H1 (cell line): ENCODE results near the gene WDR64. TPM values are rescaled to one million over a fixed set of nuclear protein-coding genes. Genes with fewer than 3 reads are reported as not detected.

ENCODE experiments used
- CTCF ChIA-PET: fragments of 300-600 bp; sonication (Branson Sonifier 250); formaldehyde crosslinking; loops from one replicate; lab custom pipeline; 2021; ENCODE audit not compliant: partially characterized antibody; lab: Charles Lee
- POLR2A ChIA-PET: fragments of 300-600 bp; sonication (Branson Sonifier 250); formaldehyde crosslinking; loops from one replicate; lab custom pipeline; 2021; ENCODE audit warnings: inconsistent platforms; ENCODE audit not compliant: partially characterized antibody; lab: Charles Lee
- DNase-seq, 2 experiments: peaks; one replicate each; pipeline versions ENCODE4 v3.0.0 to v3.0.0-alpha.2; 2010 to 2022; ENCODE audit warnings: low spot score in 2 of 2, low read depth in 1 of 2, mixed read lengths in 1 of 2
- FAIRE-seq: peaks from 2 replicates; lab custom pipeline; 2011; peaks lifted over from hg19 to GRCh38; lab: Jason Lieb, UNC
- H2AFZ ChIP-seq: 2 replicates; pipeline ENCODE4 v1.8.1; 2012; ENCODE audit warnings: low read length, inconsistent platforms
- H2AK5ac ChIP-seq: 2 replicates; pipeline ENCODE4 v1.6.1; 2013; ENCODE audit warnings: low read depth, low read length
- H2BK120ac ChIP-seq: replicated peaks from 2 replicates; pipeline ENCODE3; 2013; ENCODE audit warnings: low read depth, low read length, inconsistent platforms
- H2BK12ac ChIP-seq: 2 replicates; pipeline ENCODE4 v1.6.1; 2013; ENCODE audit warnings: low read depth, low read length
- H2BK15ac ChIP-seq: 2 replicates; pipeline ENCODE4 v1.6.1; 2013; ENCODE audit warnings: low read length
- H2BK20ac ChIP-seq: 2 replicates; pipeline ENCODE4 v1.6.1; 2013; ENCODE audit warnings: low read length
- H2BK5ac ChIP-seq: 2 replicates; pipeline ENCODE4 v1.6.1; 2013; ENCODE audit warnings: low read depth, low read length
- H3K14ac ChIP-seq: 2 replicates; pipeline ENCODE4 v1.6.1; 2013; ENCODE audit warnings: inconsistent platforms; ENCODE audit not compliant: insufficient read length
- H3K18ac ChIP-seq: 2 replicates; pipeline ENCODE4 v1.6.1; 2013; ENCODE audit warnings: low read length; ENCODE audit errors: extremely low read depth
- H3K23ac ChIP-seq: 2 replicates; pipeline ENCODE4 v1.6.1; 2013; ENCODE audit warnings: inconsistent platforms; ENCODE audit not compliant: insufficient read length
- H3K23me2 ChIP-seq: 2 replicates; pipeline ENCODE4 v1.6.1; 2013; ENCODE audit warnings: low read depth, low read length
- H3K27ac ChIP-seq: 2 replicates; pipeline ENCODE4 v1.6.1; 2011; ENCODE audit warnings: low read depth, low read length, inconsistent platforms
- H3K27me3 ChIP-seq, 4 experiments: replicated peaks in 1 of 4; 1 replicate in 1 of 4; 2 replicates in 3 of 4; pipeline versions ENCODE4 v1.6.1 to v1.8.1; 2011 to 2013; ENCODE audit warnings: low read length in 3 of 4, mild to moderate bottlenecking in 3 of 4, inconsistent platforms in 2 of 4, mixed read lengths in 2 of 4, moderate library complexity in 1 of 4; ENCODE audit not compliant: control insufficient read depth in 3 of 4, insufficient read depth in 3 of 4; ENCODE audit errors: extremely low read depth in 1 of 4
- H3K36me3 ChIP-seq, 4 experiments: 2 replicates each; pipeline versions ENCODE4 v1.6.1 to v1.8.1; 2011 to 2013; ENCODE audit warnings: mild to moderate bottlenecking in 4 of 4, low read length in 3 of 4, moderate library complexity in 2 of 4, control low read depth in 1 of 4, inconsistent platforms in 1 of 4; ENCODE audit not compliant: insufficient read depth in 4 of 4, control insufficient read depth in 2 of 4
- H3K4ac ChIP-seq: replicated peaks from 2 replicates; pipeline ENCODE3; 2013; ENCODE audit warnings: low read length, low read depth, mixed read lengths, inconsistent platforms; ENCODE audit not compliant: insufficient read length
- H3K4me1 ChIP-seq, 4 experiments: replicated peaks in 1 of 4; 1 replicate in 1 of 4; 2 replicates in 3 of 4; pipeline versions ENCODE4 v1.6.1 to v1.8.1; 2011 to 2013; ENCODE audit warnings: low read length in 3 of 4, inconsistent platforms in 2 of 4, mixed read lengths in 1 of 4; ENCODE audit not compliant: insufficient read depth in 4 of 4, control insufficient read depth in 3 of 4
- H3K4me2 ChIP-seq, 2 experiments: 2 replicates each; pipeline versions ENCODE4 v1.6.1 to v1.8.1; 2011 to 2013; ENCODE audit warnings: low read depth in 2 of 2, low read length in 2 of 2, control low read depth in 1 of 2, inconsistent platforms in 1 of 2, mild to moderate bottlenecking in 1 of 2; ENCODE audit not compliant: insufficient read depth in 1 of 2
- H3K4me3 ChIP-seq, 4 experiments: fragments of 200-600, 300-600 bp in 1 of 4; sonication (generic), shearing (Covaris generic), sonication (Bioruptor Twin) in 1 of 4; 2 replicates each; pipeline versions ENCODE4 v1.5.1 to v1.8.1; 2011 to 2016; ENCODE audit warnings: low read length in 4 of 4, low read depth in 3 of 4, control low read depth in 2 of 4, inconsistent platforms in 2 of 4, mild to moderate bottlenecking in 2 of 4, mixed read lengths in 1 of 4, moderate library complexity in 1 of 4; ENCODE audit not compliant: insufficient read depth in 2 of 4; ENCODE audit errors: extremely low read depth in 1 of 4
- H3K56ac ChIP-seq: replicated peaks from 2 replicates; pipeline ENCODE3; 2013; ENCODE audit warnings: low read depth, mild to moderate bottlenecking, mixed read lengths, low read length, inconsistent platforms; ENCODE audit not compliant: insufficient read length
- H3K79me1 ChIP-seq: 2 replicates; pipeline ENCODE4 v1.6.1; 2013; ENCODE audit warnings: low read depth, low read length, control low read depth
- H3K79me2 ChIP-seq, 2 experiments: 2 replicates each; pipeline versions ENCODE4 v1.6.1 to v1.8.1; 2012 to 2013; ENCODE audit warnings: low read length in 2 of 2, mild to moderate bottlenecking in 2 of 2, inconsistent platforms in 1 of 2; ENCODE audit not compliant: insufficient read depth in 2 of 2, control insufficient read depth in 1 of 2
- H3K9ac ChIP-seq, 4 experiments: replicated peaks in 1 of 4; 1 replicate in 1 of 4; 2 replicates in 3 of 4; pipeline versions ENCODE4 v1.6.1 to v1.8.1; 2011 to 2013; ENCODE audit warnings: low read depth in 3 of 4, low read length in 3 of 4, control low read depth in 2 of 4, mild to moderate bottlenecking in 2 of 4, moderate library complexity in 2 of 4, inconsistent platforms in 1 of 4; ENCODE audit errors: extremely low read depth in 1 of 4
- H3K9me3 ChIP-seq, 2 experiments: 2 replicates each; pipeline versions ENCODE4 v1.6.1 to v1.8.1; 2012 to 2013; ENCODE audit warnings: mild to moderate bottlenecking in 2 of 2, moderate library complexity in 2 of 2, control low read depth in 1 of 2, inconsistent platforms in 1 of 2, low read depth in 1 of 2, low read length in 1 of 2, mixed read lengths in 1 of 2; ENCODE audit not compliant: insufficient read depth in 2 of 2
- H4K20me1 ChIP-seq, 2 experiments: replicated peaks in 1 of 2; 2 replicates each; pipeline versions ENCODE3 to v1.8.1; 2011 to 2013; ENCODE audit warnings: inconsistent platforms in 2 of 2, low read length in 2 of 2, mild to moderate bottlenecking in 1 of 2; ENCODE audit not compliant: insufficient read depth in 2 of 2, control insufficient read depth in 1 of 2
- H4K5ac ChIP-seq: 2 replicates; pipeline ENCODE4 v1.6.1; 2013; ENCODE audit warnings: low read length, low read depth, mixed read lengths, inconsistent platforms; ENCODE audit not compliant: insufficient read length
- H4K8ac ChIP-seq: 2 replicates; pipeline ENCODE4 v1.8.0; 2013; ENCODE audit warnings: mild to moderate bottlenecking, moderate library complexity, low read length, inconsistent platforms; ENCODE audit not compliant: insufficient read depth; ENCODE audit errors: extremely low read depth
- H4K91ac ChIP-seq: replicated peaks from 2 replicates; pipeline ENCODE3; 2013; ENCODE audit warnings: low read length, mixed read lengths, inconsistent platforms; ENCODE audit not compliant: insufficient read length
- BCL11A ChIP-seq, 2 experiments: IDR thresholded peaks; one replicate each; pipeline ENCODE4 v1.6.1; 2011; ENCODE audit warnings: low read depth in 2 of 2, low read length in 2 of 2, mild to moderate bottlenecking in 2 of 2
- CHD2 ChIP-seq: IDR thresholded peaks from 2 replicates; pipeline ENCODE4 v1.6.1; 2012; ENCODE audit warnings: low read length, improper control_type of control experiment
- E2F6 ChIP-seq: IDR thresholded peaks from 2 replicates; pipeline ENCODE4 v1.6.1; 2012; ENCODE audit warnings: inconsistent platforms
- JUN ChIP-seq: IDR thresholded peaks from 2 replicates; pipeline ENCODE4 v1.6.1; 2011; ENCODE audit warnings: low read depth, mild to moderate bottlenecking, improper control_type of control experiment, low read length
- KDM5A ChIP-seq: fragments of 200-600 bp; IDR thresholded peaks from 2 replicates; pipeline ENCODE4 v1.7.1; 2012; ENCODE audit warnings: mild to moderate bottlenecking, low read length, inconsistent platforms, mixed read lengths
- NANOG ChIP-seq: IDR thresholded peaks from 2 replicates; pipeline ENCODE4 v1.6.1; 2011; ENCODE audit warnings: low read length, low read depth, mild to moderate bottlenecking, inconsistent platforms; ENCODE audit not compliant: insufficient read depth, poor library complexity, severe bottlenecking
- NRF1 ChIP-seq: IDR thresholded peaks from 2 replicates; pipeline ENCODE4 v1.6.1; 2011; ENCODE audit warnings: mild to moderate bottlenecking, low read depth, low read length, improper control_type of control experiment
- PHF8 ChIP-seq: fragments of 200-600 bp; sonication (generic); conservative IDR thresholded peaks from 2 replicates; pipeline ENCODE4 v1.7.1; 2012; ENCODE audit warnings: low read depth, mild to moderate bottlenecking, inconsistent platforms, low read length, moderate library complexity
- SIX5 ChIP-seq: IDR thresholded peaks from 2 replicates; pipeline ENCODE4 v1.6.1; 2011; ENCODE audit warnings: mild to moderate bottlenecking, low read depth, low read length
- SP4 ChIP-seq: IDR thresholded peaks from 2 replicates; pipeline ENCODE4 v1.6.1; 2012; ENCODE audit warnings: low read length, inconsistent platforms
- TAF7 ChIP-seq: optimal IDR thresholded peaks from 2 replicates; pipeline ENCODE3; 2011; ENCODE audit warnings: low read depth, mild to moderate bottlenecking, inconsistent platforms, low read length, moderate library complexity, borderline replicate concordance
- polyA plus RNA-seq, 7 experiments: library from polyadenylated mRNA; depleted of rRNA in 3 of 7; stranded (reverse) in 5 of 7; unstranded in 2 of 7; fragments of >200 nt in 5 of 7; fragments of 200-250 nt in 2 of 7; gene quantifications; 1 replicate in 5 of 7; 2 replicates in 1 of 7; 4 replicates in 1 of 7; pipeline versions ENCODE4 v1.2.1 to v1.2.3, GENCODE V29; 2011 to 2013; ENCODE audit warnings: missing spikeins in 2 of 7, mixed read lengths in 2 of 7
- total RNA-seq: library from RNA; stranded (reverse); fragmentation: NEBNext Ultra II Directional; extraction: Animal tissue kit (Norgen Biotek cat#: 25700); gene quantifications from 2 replicates; pipeline ENCODE4 v1.2.1, GENCODE V29; 2021

The WDR64 gene
- total and polyA plus RNA-seq, 2 of the 8 experiments (the other 6 are each of a cell fraction or from before 2014, with no cell fraction given) = 0.02 TPM; not detected in 1

- no peaks in the 10 kb centered on the region for H3K79me2 ChIP-seq
- H3K27ac ChIP-seq = no peak overlapping the region
- no peaks in the 10 kb centered on the region for H3K36me3 ChIP-seq
- H3K79me1 ChIP-seq = no peaks in the 10 kb centered on the region
- H3K9me3 ChIP-seq = no peaks in the 10 kb centered on the region
- H2AFZ ChIP-seq = no peak overlapping the region
- H2BK5ac ChIP-seq = no peak overlapping the region
- no peaks in the 10 kb centered on the region for H3K4me1 ChIP-seq
- H3K14ac ChIP-seq = no peak overlapping the region
- no peak overlapping the region for H2BK20ac ChIP-seq
- no peak overlapping the region for H2BK120ac ChIP-seq
- H4K20me1 ChIP-seq = no peaks in the 10 kb centered on the region
- DNase-seq (no peak), FAIRE-seq (no peak)
- no peaks in the 10 kb centered on the region for H3K27me3 ChIP-seq
- no peak overlapping the region for H3K18ac ChIP-seq
- no peak overlapping the region for H2BK12ac ChIP-seq
- no peak overlapping the region for H3K4me2 ChIP-seq
- H4K91ac ChIP-seq = no peak overlapping the region
- POLR2A ChIA-PET = no interaction called here
- H3K4me3 ChIP-seq = no peak overlapping the region
- TF ChIP-seq NANOG (no peak), JUN (no peak), CHD2 (no peak), KDM5A (no peak), SIX5 (no peak), NRF1 (no peak), BCL11A (IDR thresholded peaks at IDR 0.05; ENCODE audit: low read depth in 2 of 2, low read length in 2 of 2) (no peak), SP4 (no peak), E2F6 (no peak), PHF8 (no peak), TAF7 (no peak)
- TF ChIP-seq, all 59 proteins: peak for 0
- H3K56ac ChIP-seq = no peak overlapping the region
- H4K8ac ChIP-seq = no peak overlapping the region
- no peak overlapping the region for H3K4ac ChIP-seq
- no peak overlapping the region for H3K9ac ChIP-seq
- H4K5ac ChIP-seq = no peak overlapping the region
- H2BK15ac ChIP-seq = no peak overlapping the region
- peaks cover 2% of the 10 kb centered on the region; the same call in 1 of the 2 replicates for H3K23me2 ChIP-seq
- CTCF ChIA-PET = no interaction called here
- no peak overlapping the region for H3K23ac ChIP-seq
- no peak overlapping the region for H2AK5ac ChIP-seq
Measured at GRCh38 chr1:241822846-241823245, 170.8 kb downstream of the WDR64 start.
